ELF-1 (cell line): Measurements from ENCODE around the gene HEYL.
A peak's percentile ranks its signal among the peaks of the same experiment; 100 is the strongest.

Experiments used
- DNase-seq: peaks from one replicate; pipeline ENCODE4 v3.0.0-alpha.2; 2016; ENCODE audit warnings: low read depth, low spot score

Gene HEYL

GRCh38 chr1:39639305-39640130, at the start of gene HEYL:
HEYL (minus strand) TSS chr1:39639643; CDS start chr1:39639625, 18 bp downstream.
- peak; percentile 78 for DNase-seq

GRCh38 chr1:39689214-39689613, 49.8 kb upstream of the HEYL start:
- DNase-seq, result no peak

- no peak for DNase-seq
These were observed 49.3 kb upstream of the HEYL start for GRCh38 chr1:39688706-39689105.

- DNase-seq, result no peak
These were observed 47.8 kb upstream of the HEYL start for GRCh38 chr1:39687243-39687642.

GRCh38 chr1:39685071-39685470, 45.6 kb upstream of the HEYL start:
- DNase-seq, result no peak

GRCh38 chr1:39684313-39684664, 44.8 kb upstream of the HEYL start:
- no peak for DNase-seq

- no peak for DNase-seq
These were observed 44.3 kb upstream of the HEYL start for GRCh38 chr1:39683591-39684312.

- no peak for DNase-seq
These were observed 42.6 kb upstream of the HEYL start for GRCh38 chr1:39681999-39682398.

- no peak for DNase-seq
These were observed 41.9 kb upstream of the HEYL start for GRCh38 chr1:39681294-39681693.

- DNase-seq, result no peak
These were observed 41.3 kb upstream of the HEYL start for GRCh38 chr1:39680751-39681150.

- no peak for DNase-seq
These were observed 40.4 kb upstream of the HEYL start for GRCh38 chr1:39679821-39680220.

GRCh38 chr1:39678889-39679288, 39.4 kb upstream of the HEYL start:
- no peak for DNase-seq

- no peak for DNase-seq
These were observed 38.2 kb upstream of the HEYL start for GRCh38 chr1:39677645-39678044.

- no peak for DNase-seq
These were observed 37.6 kb upstream of the HEYL start for GRCh38 chr1:39676948-39677548.

GRCh38 chr1:39675220-39675619, 35.8 kb upstream of the HEYL start:
- no peak for DNase-seq

- DNase-seq, result no peak
These were observed 33.8 kb upstream of the HEYL start for GRCh38 chr1:39673215-39673614.

- peak; percentile 24 for DNase-seq
These were observed 33.1 kb upstream of the HEYL start for GRCh38 chr1:39672551-39672947.

GRCh38 chr1:39671793-39672550, 32.5 kb upstream of the HEYL start, which contains the start of gene NT5C1A:
NT5C1A (minus strand) TSS chr1:39672107; CDS start chr1:39672038, 69 bp downstream.
- DNase-seq, result no peak

GRCh38 chr1:39671433-39671792, 32.0 kb upstream of the HEYL start:
- DNase-seq, result no peak

- DNase-seq, result no peak
These were observed 31.2 kb upstream of the HEYL start for GRCh38 chr1:39670689-39671088.

- DNase-seq, result no peak
These were observed 29.5 kb upstream of the HEYL start for GRCh38 chr1:39668894-39669293.

- DNase-seq, result no peak
These were observed 28.7 kb upstream of the HEYL start for GRCh38 chr1:39668111-39668510.
